ENCODE results near the gene ATP6V0C.
"Not testable (repeated sequence)": the region's sequence is repeated elsewhere in the genome, so short reads cannot be mapped to it uniquely, and the experiment has no call there.

The ATP6V0C gene

GRCh38 chr16:2529961-2530628 lies 16.3 kb downstream of the ATP6V0C start:
- no peak for DNase-seq

GRCh38 chr16:2530629-2531318 lies 17.0 kb downstream of the ATP6V0C start:
- DNase-seq: no peak

- no peak for DNase-seq
Measured at GRCh38 chr16:2531371-2531695, 17.6 kb downstream of the ATP6V0C start, which contains the start of gene CEMP1. Gene CEMP1, minus strand, starts transcription at chr16:2531408. Its CDS starts 335 bp downstream, at chr16:2531073.

- peak; percentile 97 to 98 for DNase-seq
Measured at GRCh38 chr16:2531696-2532493, 18.1 kb downstream of the ATP6V0C start.

GRCh38 chr16:2532494-2533141 lies 18.9 kb downstream of the ATP6V0C start:
- peak; percentile 69 to 77 for DNase-seq

GRCh38 chr16:2533142-2533755 lies 19.5 kb downstream of the ATP6V0C start:
- not testable (repeated sequence) for DNase-seq

GRCh38 chr16:2533912-2534311 lies 20.2 kb downstream of the ATP6V0C start:
- DNase-seq: no peak

- DNase-seq: not testable (repeated sequence)
Measured at GRCh38 chr16:2534335-2534734, 20.6 kb downstream of the ATP6V0C start.

- DNase-seq: no peak
Measured at GRCh38 chr16:2535625-2536013, 21.9 kb downstream of the ATP6V0C start.

- DNase-seq: peak; percentile 92 to 95
Measured at GRCh38 chr16:2537451-2538379, 24.0 kb downstream of the ATP6V0C start, which contains the start of gene PDPK1. Gene PDPK1, plus strand, starts transcription at chr16:2538021. Its CDS starts 92 bp downstream, at chr16:2538113.

GRCh38 chr16:2539192-2539844 lies 25.6 kb downstream of the ATP6V0C start:
- not testable (repeated sequence) for DNase-seq

GRCh38 chr16:2539845-2540458 lies 26.2 kb downstream of the ATP6V0C start:
- not testable (repeated sequence) for DNase-seq

GRCh38 chr16:2540912-2541311 lies 27.2 kb downstream of the ATP6V0C start:
- DNase-seq: not testable (repeated sequence)

- not testable (repeated sequence) for DNase-seq
Measured at GRCh38 chr16:2541409-2541808, 27.7 kb downstream of the ATP6V0C start.

- DNase-seq: not testable (repeated sequence)
Measured at GRCh38 chr16:2543771-2544170, 30.0 kb downstream of the ATP6V0C start.

GRCh38 chr16:2550283-2550878 lies 36.6 kb downstream of the ATP6V0C start:
- not testable (repeated sequence) for DNase-seq

GRCh38 chr16:2551420-2551889 lies 37.7 kb downstream of the ATP6V0C start:
- DNase-seq: not testable (repeated sequence)

- DNase-seq: not testable (repeated sequence)
Measured at GRCh38 chr16:2554709-2555425, 41.1 kb downstream of the ATP6V0C start.

GRCh38 chr16:2557150-2557549 lies 43.4 kb downstream of the ATP6V0C start:
- DNase-seq: not testable (repeated sequence)
